Measurements from ENCODE around the gene CSNK1A1L. TPM values are rescaled to one million over a fixed set of nuclear protein-coding genes. Genes with fewer than 3 reads are reported as not detected.

CSNK1A1L gene
- total and polyA plus RNA-seq, 10 of the 15 experiments (the other 5 are each of a cell fraction or from before 2014, with no cell fraction given): not detected

GRCh38 chr13:37076818-37077217 is 28.6 kb downstream of the CSNK1A1L start (continued):
- TF ChIP-seq E4F1 (IDR thresholded peaks at IDR 0.05; ENCODE audit: borderline replicate concordance, partially characterized antibody): no peak

- Histone ChIP-seq H4K20me1 (ENCODE audit: control insufficient read depth, insufficient read depth) (no peaks in the 10 kb centered on the region), H3K4me3 (no peak overlapping the region), H3K4me1 (ENCODE audit: control insufficient read depth, insufficient read depth, low read length) (no peaks in the 10 kb centered on the region), H3K79me2 (ENCODE audit: control insufficient read depth, insufficient read depth, low read length) (no peaks in the 10 kb centered on the region), H3K36me3 (ENCODE audit: control insufficient read depth in 2 of 2, insufficient read depth in 2 of 2, low read length in 1 of 2) (no peaks in the 10 kb centered on the region), H3K9me3 (replicated peaks; ENCODE audit: control insufficient read depth, insufficient read depth, low read length) (no peaks in the 10 kb centered on the region), H2AFZ (ENCODE audit: control insufficient read depth, low read depth, low read length) (no peak overlapping the region), H3K9ac (ENCODE audit: control insufficient read depth, insufficient read depth, low read length) (no peak overlapping the region), H3K4me2 (ENCODE audit: control insufficient read depth, insufficient read depth) (no peak overlapping the region), H3K27ac (ENCODE audit: control insufficient read depth, insufficient read depth) (no peak overlapping the region), H3K27me3 (replicated peaks in 1 of 2; ENCODE audit: control insufficient read depth in 2 of 2, insufficient read depth in 2 of 2, low read length in 1 of 2) (no peaks in the 10 kb centered on the region)
- ChIA-PET CTCF (interaction anchor here (1.3 kb wide), 1 partner anchor 11 kb away, joined by 3 read pairs; no protein-coding TSS in a partner anchor), SMC1A (ENCODE audit: uncharacterized antibody, unreplicated experiment) (interaction anchor here (0.7 kb wide), 1 partner anchor 612 kb away, joined by 3 read pairs; no protein-coding TSS in a partner anchor), RAD21 (ENCODE audit: unreplicated experiment) (no interaction called here), POLR2A (no interaction called here)
- in situ Hi-C loops (cut with MboI): no loop called here
- no peak for TF ChIP-seq IRF5 (IDR thresholded peaks at IDR 0.05; ENCODE audit: borderline replicate concordance)
- ATAC-seq: no peak
- BruUV-seq (replicated peaks): no TSS peak
- FAIRE-seq: peak; percentile 41
- 60% methylated on average over 2 of the region's 2 CpGs for WGBS (ENCODE audit: insufficient coverage, insufficient replicate concordance, low lambda C conversion rate, missing lambda C conversion rate)
- intact Hi-C loops (cut with micrococcal nuclease; ENCODE audit: unreplicated experiment): loop anchor here (10.0 kb wide), 1 partner anchor 1510 kb away; no protein-coding TSS in a partner anchor
- no peak for DNase-seq (ENCODE audit: low read depth, low spot score)
Measured at GRCh38 chr13:37075164-37075563, 30.3 kb downstream of the CSNK1A1L start.
